HG03442 (cell line): ENCODE measurements around the gene ALPK1.
"Not testable (repeated sequence)": the region's sequence is repeated elsewhere in the genome, so short reads cannot be mapped to it uniquely, and the experiment has no call there.

Experiments
- ATAC-seq: cut with Tn5 transposase; IDR thresholded peaks from one replicate; pipeline ENCODE4 v1.9.1; 2021; ENCODE audit warnings: mild to moderate bottlenecking, moderate library complexity; ENCODE audit not compliant: unreplicated experiment

Gene ALPK1

GRCh38 chr4:112296949-112297880 is at the start of gene ALPK1:
ALPK1 (plus strand) TSS chr4:112297369.
- peak; percentile 91 for ATAC-seq

DNA sequence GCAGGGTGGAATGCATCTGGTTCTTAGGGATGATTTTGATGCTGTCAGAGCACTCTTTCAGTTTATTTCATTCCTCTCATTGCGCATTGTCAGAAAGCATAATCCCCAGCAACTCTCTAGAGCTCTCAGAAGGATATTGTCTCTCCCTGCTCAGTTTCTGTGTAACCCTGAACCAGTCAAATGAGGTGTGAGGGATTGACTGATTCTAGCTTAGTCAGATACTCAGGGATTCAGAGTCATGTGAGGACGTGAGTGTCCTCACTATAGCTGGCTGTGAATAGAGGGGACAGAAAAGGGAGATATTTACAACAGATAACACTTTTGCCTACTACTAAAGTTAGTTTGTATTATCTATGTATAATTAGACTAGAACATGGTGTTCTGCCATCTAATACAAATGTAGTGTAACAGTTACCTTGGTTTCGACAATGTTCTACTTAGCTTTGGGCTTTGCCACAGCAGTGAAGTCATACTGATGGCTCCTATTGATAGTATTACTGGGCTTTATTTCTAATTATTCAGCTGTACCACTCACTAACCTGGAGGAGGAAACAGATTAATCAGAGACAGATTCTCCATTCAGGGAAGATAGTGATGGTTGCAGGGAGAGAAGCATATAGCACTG is 46.0 kb upstream of the ALPK1 start:
- no peak for ATAC-seq

DNA sequence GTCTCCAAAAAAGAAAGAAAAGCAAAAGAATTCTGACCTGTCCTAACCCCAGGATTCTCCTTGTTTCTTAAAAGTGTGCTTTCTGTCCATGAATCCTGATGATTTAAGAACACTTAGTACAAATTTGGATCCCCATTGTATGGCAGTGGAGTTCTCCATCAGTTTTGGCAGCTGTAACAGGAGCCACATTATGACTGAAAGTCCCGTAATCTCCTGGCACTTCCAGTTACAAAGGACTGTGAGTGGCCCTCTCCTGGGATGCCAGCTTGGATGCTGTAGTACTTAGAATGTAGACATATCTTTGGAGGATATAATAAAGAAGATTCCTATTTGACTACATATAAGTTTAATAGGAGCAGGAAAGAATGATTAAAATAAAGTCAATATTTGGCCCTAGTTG is 44.9 kb upstream of the ALPK1 start:
- ATAC-seq = no peak

DNA sequence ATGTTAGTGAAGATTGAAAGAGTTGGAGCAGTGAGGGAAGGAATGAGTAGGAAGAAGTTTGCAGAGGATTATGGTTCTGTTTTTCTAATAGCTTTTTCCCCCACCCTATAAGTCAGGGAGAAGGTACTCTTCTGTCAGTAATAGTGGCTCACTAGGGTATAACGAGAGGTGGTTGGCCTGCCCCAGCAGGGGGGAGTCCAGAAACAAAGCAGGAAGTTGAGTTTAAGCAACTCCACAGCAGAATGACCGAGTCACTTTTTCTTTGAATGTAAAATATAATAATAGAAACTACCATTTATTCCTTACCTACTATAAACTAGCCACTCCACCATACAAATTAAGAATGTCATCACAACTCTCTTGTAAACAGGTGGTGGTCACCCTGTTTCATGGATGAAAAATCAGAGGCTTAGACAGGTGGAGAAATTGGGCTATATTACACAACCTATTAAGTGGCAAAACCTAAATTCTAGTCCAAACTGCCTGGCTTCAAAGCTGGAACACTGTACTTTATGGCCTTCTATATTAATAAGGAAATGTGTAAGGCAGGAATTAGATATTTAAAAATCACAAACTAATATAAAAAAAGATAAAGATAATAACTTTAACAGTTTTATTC is 43.7 kb upstream of the ALPK1 start:
- peak; percentile 92 for ATAC-seq

- no peak for ATAC-seq
Observed at GRCh38 chr4:112257098-112257497, 40.1 kb upstream of the ALPK1 start.

DNA sequence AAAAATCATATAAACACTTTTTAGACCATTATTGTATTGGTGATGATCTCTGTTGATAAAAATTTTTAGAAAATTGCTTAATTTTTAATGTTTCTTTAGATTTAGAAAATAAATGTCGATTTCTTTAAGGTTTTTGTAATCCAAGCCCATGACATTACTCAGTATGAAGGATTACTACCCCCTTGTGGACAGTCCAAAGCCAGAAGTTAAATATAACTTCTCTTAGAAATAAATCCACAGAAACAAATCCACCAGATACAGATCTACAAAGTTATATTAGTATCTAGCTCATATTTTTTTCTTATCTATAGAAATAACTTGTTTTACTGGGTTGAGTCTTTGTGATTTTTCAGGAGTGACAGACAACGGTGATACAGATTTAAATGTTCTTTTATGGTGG is 30.3 kb upstream of the ALPK1 start:
- no peak for ATAC-seq

- no peak for ATAC-seq
Observed at GRCh38 chr4:112270051-112270450, 27.1 kb upstream of the ALPK1 start.

GRCh38 chr4:112270640-112271421 is 26.3 kb upstream of the ALPK1 start:
- no peak for ATAC-seq

DNA sequence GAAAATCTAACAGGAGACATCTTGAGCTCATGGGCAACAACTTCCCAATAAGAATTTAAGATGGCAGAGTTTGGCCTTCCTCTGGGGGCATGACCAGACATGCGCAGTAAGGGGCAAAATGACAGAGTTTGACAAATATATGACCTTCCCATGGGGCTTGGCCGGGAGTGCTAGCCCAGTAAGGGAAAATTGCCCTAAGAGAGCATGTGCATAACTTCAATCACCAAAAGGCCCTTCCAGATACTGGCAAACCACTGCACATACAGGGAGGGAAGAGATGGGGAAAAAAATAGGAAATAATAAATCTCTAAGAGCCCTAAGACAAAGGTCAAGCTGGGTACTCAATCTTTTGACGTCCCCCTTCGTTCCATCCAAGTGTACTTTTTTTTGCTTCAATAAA is 24.9 kb upstream of the ALPK1 start:
- no peak for ATAC-seq

- ATAC-seq = no peak
Observed at GRCh38 chr4:112274959-112275358, 22.2 kb upstream of the ALPK1 start.

DNA sequence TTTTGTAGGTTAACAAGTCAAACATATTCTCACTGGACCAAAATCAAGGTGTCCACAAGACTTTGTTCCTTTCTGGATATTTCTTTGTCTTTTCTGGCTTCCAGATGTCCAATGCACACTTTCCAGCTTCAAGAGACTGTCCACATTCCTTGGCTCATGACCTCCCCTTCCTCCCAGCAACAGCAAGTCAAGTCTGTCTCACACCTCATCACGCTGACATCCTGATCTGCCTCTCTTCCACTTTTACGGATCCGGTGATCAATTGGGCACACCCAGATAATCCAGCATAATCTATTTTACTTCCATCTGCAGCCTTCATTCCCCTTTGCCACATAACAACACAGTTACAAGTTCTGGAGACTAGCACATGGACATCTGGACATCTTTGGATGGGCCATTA is 21.1 kb upstream of the ALPK1 start:
- no peak for ATAC-seq

DNA sequence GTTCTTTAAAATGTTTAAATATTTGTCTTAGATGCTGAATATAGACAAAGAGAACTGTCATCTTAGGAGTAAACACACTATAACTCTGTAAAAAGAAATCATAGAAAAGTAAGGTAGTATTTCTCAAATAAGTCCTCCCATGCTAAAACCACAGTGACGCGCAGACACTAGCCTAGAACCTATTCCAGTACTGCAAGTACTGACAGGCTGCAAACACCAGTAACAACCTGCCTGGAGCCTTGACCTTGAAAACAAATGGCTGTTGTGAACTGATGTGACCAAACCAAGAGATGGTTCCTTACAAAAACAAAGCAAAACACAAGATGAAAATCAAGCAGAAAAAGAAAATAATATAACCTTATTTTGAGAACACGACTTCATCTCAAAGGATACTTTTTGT is 19.9 kb upstream of the ALPK1 start:
- ATAC-seq = no peak

GRCh38 chr4:112277705-112278448 is 19.3 kb upstream of the ALPK1 start:
- no peak for ATAC-seq

GRCh38 chr4:112279025-112279881 is 17.9 kb upstream of the ALPK1 start:
- peak; percentile 54 for ATAC-seq

- peak; percentile 32 for ATAC-seq
Observed at GRCh38 chr4:112279882-112280315, 17.3 kb upstream of the ALPK1 start.

DNA sequence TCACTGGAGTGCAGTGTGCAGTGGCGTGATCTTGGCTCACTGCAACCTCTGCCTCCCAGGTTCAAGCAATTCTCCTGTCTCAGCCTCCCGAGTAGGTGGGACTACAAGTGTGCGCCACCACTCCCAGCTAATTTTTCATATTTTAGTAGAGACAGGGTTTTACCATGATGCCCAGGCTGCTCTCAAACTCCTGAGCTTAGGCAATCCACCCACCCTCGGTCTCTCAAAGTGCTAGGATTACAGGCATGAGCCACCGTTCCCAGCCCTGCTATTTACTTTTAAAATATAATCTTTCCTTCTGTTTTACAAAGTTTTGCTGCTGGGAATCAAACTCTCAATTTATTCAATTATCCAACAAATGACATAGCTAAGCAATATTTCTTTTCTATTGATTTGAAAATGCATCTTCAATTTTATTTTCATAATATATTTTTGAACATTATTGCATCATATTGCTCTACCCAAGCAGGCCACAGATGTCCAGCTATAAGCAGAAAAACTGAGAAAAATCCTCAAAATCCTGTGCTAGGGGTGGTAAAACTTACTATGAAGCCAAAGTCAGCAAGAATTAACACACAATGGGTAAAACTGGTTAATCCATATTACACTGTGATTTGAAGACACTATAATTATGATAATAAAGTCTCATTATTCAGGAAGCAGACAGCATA is 16.6 kb upstream of the ALPK1 start:
- no peak for ATAC-seq

DNA sequence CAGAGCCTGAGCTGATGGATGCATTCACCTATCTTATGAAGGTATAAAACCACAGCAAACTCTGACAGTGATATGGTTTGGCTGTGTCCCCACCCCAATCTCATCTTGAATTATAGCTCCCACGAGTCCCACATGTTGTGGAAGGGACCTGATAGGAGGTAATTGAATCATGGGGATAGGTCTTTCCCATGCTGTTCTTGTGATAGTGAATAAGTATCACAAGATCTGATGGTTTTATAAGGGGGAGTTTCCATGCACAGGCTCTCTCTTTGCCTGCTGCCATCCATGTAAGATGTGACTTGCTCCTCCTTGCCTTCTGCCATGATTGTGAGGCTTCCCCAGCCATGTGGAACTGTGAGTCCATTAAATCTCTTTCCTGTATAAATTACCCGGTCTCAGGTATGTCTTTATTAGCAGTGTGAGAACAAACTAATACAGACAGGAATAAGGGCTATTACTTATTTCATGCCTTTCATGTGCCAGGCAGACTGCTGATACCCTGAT is 15.2 kb upstream of the ALPK1 start:
- ATAC-seq = not testable (repeated sequence)

- no peak for ATAC-seq
Observed at GRCh38 chr4:112282860-112283667, 14.1 kb upstream of the ALPK1 start.
